Kidney (tissue), 14 donors: Measurements from ENCODE around the gene CCDC71L. TPM values are rescaled to one million over a fixed set of nuclear protein-coding genes. Genes with fewer than 3 reads are reported as not detected.

ENCODE experiments used
- DNase-seq, 5 donors: peaks; one replicate each; pipeline ENCODE4 v3.0.0-alpha.2; 2013 to 2020
- FAIRE-seq: peaks from 2 replicates; lab custom pipeline; 2012; peaks lifted over from hg19 to GRCh38; lab: Jason Lieb, UNC
- H3K27ac ChIP-seq, 2 donors: one replicate each; pipeline ENCODE4 v1.7.0; 2013; ENCODE audit warnings: low read depth in 2 of 2, low read length in 2 of 2, inconsistent platforms in 1 of 2
- H3K27me3 ChIP-seq: one replicate; pipeline ENCODE4 v1.7.1; 2013; ENCODE audit warnings: low read length, inconsistent platforms; ENCODE audit not compliant: control insufficient read depth, insufficient read depth
- H3K36me3 ChIP-seq, 3 donors: one replicate each; pipeline versions ENCODE4 v1.7.0 to v1.7.1; 2013; ENCODE audit warnings: low read length in 3 of 3, control low read depth in 1 of 3, inconsistent platforms in 1 of 3; ENCODE audit not compliant: insufficient read depth in 3 of 3, control insufficient read depth in 2 of 3
- H3K4me1 ChIP-seq, 3 donors: one replicate each; pipeline versions ENCODE4 v1.7.0 to v1.7.1; 2013; ENCODE audit warnings: low read length in 3 of 3, inconsistent platforms in 1 of 3, low read depth in 1 of 3; ENCODE audit not compliant: control insufficient read depth in 2 of 3, insufficient read depth in 2 of 3
- H3K4me3 ChIP-seq, 3 donors: one replicate each; pipeline versions ENCODE4 v1.7.0 to v1.8.1; 2013; ENCODE audit warnings: low read length in 3 of 3, control low read depth in 1 of 3, inconsistent platforms in 1 of 3
- H3K9ac ChIP-seq, 3 donors: one replicate each; pipeline versions ENCODE4 v1.7.0 to v1.7.1; 2013; ENCODE audit warnings: low read length in 3 of 3, control low read depth in 1 of 3, inconsistent platforms in 1 of 3
- H3K9me3 ChIP-seq, 3 donors: one replicate each; pipeline versions ENCODE4 v1.7.0 to v1.7.1; 2013; ENCODE audit warnings: low read length in 3 of 3, control low read depth in 1 of 3, inconsistent platforms in 1 of 3; ENCODE audit not compliant: control insufficient read depth in 2 of 3, insufficient read depth in 1 of 3
- intact Hi-C: fragments of 100-400 bp; cut with DNase I; formaldehyde crosslinking; loops from one replicate; pipeline ENCODE4 v1.11.1; 2022
- polyA plus RNA-seq: library from polyadenylated mRNA; stranded (reverse); fragments of 350-450 nt; fragmentation: Illumina TruSeq; extraction: RNeasy Lipid Tissue Mini Kit (QIAGEN cat#74804); gene quantifications from one replicate; pipeline ENCODE4 v1.2.3, GENCODE V29; 2014; ENCODE audit warnings: low read depth, low replicate concordance; ENCODE audit not compliant: insufficient read depth
- total RNA-seq: library from RNA; stranded (reverse); fragmentation: NEBNext Ultra II Directional; extraction: Animal tissue kit (Norgen Biotek cat#: 25700); gene quantifications from one replicate; pipeline ENCODE4 v1.2.1, GENCODE V29; 2021
- TF ChIP-seq, protein P1 (sequence below): IDR thresholded peaks from 3 replicates; pipeline ENCODE4 v1.5.1; 2012; ENCODE audit warnings: mild to moderate bottlenecking, moderate library complexity, borderline replicate concordance; ENCODE audit not compliant: insufficient read depth; ENCODE audit errors: extremely low read depth
- donor health status: control.
- donor health status: control.
- donor health status: control.
- donor health status: control.
- donor health status: control.
- donor health status: DM: yes; HTN: yes; CAD: no.
- donor health status: Normal renal cell carcinoma (clear cell type).

Gene CCDC71L
- total and polyA plus RNA-seq, 2 donors from 2014 or later: 9.4 to 26.2 TPM

DNA sequence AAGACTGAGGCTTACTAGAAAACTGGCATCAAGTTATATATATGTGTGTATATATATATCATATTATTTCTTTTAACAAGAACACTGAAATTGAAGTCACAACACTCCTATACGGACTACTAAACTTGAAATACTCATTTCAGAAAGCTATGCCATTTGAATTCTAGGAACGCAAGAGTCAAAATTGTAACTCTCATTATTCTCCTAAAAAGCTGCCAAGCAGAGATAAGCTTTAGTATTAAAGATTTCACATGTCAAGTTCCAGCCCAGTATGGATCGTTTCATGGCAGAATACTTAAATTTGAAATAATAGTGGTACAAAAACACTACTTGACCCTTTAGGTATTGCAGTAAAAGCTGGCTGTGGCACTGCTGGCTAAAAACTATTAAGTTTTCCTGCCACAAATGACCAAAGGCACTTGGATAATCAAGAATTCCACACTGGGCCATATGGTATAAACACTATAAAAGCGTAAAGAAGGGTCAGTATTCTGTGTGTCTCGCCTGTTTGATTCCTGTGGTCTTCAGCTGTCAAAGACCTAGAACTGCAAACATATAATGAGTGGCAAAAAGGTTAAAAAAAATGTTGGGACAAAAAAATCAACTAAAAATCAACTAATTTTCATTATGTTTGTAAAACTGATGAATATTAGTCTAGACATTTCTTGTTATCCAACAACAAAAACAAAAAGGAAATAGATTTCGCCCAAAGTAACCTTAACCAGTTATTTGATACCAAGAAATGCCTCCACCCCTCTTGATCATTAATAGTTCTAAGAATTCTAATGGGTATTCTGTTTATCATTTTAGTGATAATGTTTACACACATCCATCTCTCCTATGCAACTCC lies 2.4 kb downstream of the CCDC71L start:
- Histone ChIP-seq H3K27ac (no peak overlapping the region), H3K27me3 (no peaks in the 10 kb centered on the region), H3K9ac (no peak overlapping the region), H3K4me3 (peak overlapping the region in 2 of 3 donors; percentile 30 to 60), H3K4me1 (peaks cover 0 to 7% (median 3%) of the 10 kb centered on the region in 3 donors), H3K9me3 (no peaks in the 10 kb centered on the region), H3K36me3 (no peaks in the 10 kb centered on the region)
- FAIRE-seq (no peak), DNase-seq (no peak)
- intact Hi-C loops: no loop called here
- TF ChIP-seq, protein P1, sequence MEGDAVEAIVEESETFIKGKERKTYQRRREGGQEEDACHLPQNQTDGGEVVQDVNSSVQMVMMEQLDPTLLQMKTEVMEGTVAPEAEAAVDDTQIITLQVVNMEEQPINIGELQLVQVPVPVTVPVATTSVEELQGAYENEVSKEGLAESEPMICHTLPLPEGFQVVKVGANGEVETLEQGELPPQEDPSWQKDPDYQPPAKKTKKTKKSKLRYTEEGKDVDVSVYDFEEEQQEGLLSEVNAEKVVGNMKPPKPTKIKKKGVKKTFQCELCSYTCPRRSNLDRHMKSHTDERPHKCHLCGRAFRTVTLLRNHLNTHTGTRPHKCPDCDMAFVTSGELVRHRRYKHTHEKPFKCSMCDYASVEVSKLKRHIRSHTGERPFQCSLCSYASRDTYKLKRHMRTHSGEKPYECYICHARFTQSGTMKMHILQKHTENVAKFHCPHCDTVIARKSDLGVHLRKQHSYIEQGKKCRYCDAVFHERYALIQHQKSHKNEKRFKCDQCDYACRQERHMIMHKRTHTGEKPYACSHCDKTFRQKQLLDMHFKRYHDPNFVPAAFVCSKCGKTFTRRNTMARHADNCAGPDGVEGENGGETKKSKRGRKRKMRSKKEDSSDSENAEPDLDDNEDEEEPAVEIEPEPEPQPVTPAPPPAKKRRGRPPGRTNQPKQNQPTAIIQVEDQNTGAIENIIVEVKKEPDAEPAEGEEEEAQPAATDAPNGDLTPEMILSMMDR: no peak

DNA sequence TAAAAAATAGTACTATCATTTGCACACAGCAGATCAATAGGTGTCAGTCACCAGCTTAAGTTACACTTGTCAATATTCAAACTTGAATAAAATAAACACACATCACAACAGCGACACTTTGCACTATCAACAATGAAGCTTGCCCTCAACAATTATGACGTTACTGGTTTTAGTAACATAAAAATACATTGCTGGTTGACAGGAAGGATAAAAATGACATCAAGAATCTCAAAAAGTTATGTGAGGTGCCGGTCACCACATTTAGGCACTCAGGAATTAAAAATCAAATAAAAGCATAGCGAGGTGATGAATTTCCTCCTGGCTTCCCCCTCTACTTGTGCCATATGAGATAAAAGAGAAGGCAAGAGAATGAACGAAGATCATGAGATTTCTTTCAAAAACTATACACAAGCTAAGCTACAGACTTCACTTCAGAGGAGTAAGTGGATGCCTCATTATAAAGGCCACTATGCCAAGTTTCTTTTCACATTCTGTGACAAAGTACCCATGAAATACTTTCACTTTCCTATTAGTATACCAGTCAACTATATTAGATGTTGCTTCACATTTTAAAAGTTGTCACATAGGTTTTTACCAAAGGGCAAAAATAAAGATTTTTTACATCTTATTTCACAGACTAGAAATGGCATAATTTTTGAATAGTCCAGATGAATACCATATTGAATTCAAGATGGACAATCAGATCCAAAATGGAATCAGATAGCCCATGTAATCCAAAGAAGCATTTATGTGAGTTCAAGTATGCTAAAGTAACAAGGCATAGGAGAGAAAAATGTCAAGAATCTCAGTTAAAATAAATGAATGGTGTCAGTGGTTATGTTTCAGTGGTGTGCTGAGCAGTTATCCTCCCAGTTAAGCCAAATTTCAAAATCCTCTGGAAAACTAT lies 3.6 kb downstream of the CCDC71L start:
- peaks cover 0 to 7% (median 3%) of the 10 kb centered on the region in 3 donors for H3K4me1 ChIP-seq
- intact Hi-C loops: no loop called here
- H3K27ac ChIP-seq: no peak overlapping the region
- H3K9ac ChIP-seq: no peak overlapping the region
- H3K36me3 ChIP-seq: no peaks in the 10 kb centered on the region
- no peaks in the 10 kb centered on the region for H3K27me3 ChIP-seq
- DNase-seq (no peak), FAIRE-seq (no peak)
- TF ChIP-seq, protein P1: no peak
- no peak overlapping the region for H3K4me3 ChIP-seq
- H3K9me3 ChIP-seq: no peaks in the 10 kb centered on the region

DNA sequence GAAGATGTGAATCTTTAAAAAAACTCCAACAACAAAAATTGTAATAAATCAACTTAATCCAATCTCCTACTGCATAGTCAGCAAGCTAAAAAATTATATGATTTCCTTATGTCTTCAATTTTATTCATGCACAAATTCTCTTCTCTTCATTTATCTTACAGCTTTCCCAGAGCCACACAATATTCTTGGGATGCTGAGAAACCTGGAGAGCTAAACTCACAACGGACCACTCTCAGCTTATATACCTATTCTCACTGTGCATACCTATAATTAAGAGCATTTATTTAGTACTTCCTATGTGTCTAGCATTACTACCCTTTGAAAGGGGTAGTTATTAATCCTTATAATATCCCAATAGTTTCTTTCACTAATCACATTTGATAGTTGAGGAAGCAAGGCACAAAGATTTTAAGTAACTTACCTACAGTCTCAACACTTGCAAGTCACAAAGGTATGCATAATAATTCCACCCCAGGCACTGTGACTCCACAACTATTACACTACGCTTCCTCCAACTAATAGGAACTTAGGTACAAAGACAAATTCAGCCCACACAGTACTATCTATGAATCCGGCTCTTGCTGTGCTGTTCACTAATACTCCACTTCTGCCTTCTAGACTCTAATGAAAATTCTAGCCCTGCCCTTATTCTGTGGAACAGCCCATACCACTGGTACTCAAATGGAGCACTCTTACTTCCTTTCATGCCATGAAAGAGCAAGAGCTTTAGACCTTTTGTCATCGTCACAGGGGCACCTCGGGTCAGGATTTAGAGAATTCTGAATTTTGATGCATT lies 5.1 kb downstream of the CCDC71L start:
- Histone ChIP-seq H3K9me3 (no peaks in the 10 kb centered on the region), H3K36me3 (no peaks in the 10 kb centered on the region), H3K4me3 (no peak overlapping the region), H3K27ac (no peak overlapping the region), H3K27me3 (no peaks in the 10 kb centered on the region), H3K4me1 (peaks cover 0 to 7% (median 0%) of the 10 kb centered on the region in 3 donors), H3K9ac (no peak overlapping the region)
- TF ChIP-seq, protein P1: no peak
- DNase-seq (no peak), FAIRE-seq (no peak)
- intact Hi-C loops: no loop called here
